GM19397 (cell line): Measurements from ENCODE around the gene XPNPEP3.
A peak's percentile ranks its signal among the peaks of the same experiment; 100 is the strongest.

ENCODE experiments used
- ATAC-seq: cut with Tn5 transposase; IDR thresholded peaks from one replicate; pipeline ENCODE4 v1.9.1; 2021; ENCODE audit warnings: mild to moderate bottlenecking, moderate library complexity; ENCODE audit not compliant: unreplicated experiment

Gene XPNPEP3

DNA sequence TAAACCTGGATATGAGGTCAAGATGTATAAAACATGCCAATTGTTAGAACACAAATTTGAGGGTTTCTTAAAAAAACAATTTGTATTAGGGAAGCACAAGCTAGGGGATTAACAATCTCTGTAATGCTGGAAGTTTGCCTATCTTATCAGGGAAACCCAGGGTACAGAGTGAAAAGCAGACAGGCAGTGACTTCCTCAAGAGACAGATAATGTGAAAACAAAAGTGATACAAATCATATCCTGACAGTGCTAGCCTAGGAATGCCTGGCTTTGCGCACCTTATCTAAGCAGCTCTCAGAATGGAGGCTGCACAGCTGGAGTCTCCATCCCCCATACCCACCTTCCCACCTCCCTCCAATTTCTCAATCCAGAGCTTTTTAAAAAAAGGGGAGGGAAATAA, 71.7 kb downstream of the XPNPEP3 start:
- no peak for ATAC-seq

DNA sequence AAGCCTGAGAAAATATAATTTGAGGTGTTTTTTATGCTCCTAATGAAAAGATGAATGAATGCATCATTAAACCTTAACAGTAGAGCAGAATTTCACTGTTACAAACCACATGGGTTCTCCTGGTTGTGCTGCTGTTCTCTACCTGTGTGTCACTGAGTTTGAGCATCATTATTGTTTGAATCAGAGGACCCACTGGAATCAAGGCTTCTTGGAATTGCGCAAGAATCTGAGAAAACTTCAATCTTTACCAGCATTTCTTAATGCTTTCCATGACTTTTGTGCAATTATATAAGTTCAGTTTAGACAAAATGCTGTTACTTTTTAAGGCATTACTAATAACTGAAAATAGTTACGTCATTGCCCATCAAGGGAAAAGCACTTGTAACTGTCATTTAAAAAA, 75.4 kb downstream of the XPNPEP3 start:
- no peak for ATAC-seq

DNA sequence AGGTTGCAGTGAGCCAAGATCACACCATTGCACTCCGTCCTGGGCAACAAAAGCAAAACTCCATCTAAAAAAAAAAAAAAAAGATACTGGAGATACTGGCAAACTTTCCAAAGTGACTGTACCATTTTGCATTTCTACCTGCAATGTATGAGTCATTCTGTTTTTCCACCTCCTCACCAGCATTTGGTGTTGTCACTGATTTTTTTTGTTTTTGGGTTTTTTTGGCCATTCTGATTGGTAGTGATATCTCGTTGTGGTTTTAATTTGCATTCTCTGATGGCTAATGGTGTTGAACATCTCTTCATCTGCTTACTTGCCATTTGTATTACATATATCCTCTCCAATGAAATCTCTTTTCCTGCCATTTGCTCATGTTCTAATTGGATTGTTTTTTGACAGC, 82.3 kb downstream of the XPNPEP3 start:
- no peak for ATAC-seq

- ATAC-seq, result peak; percentile 79
Observed at GRCh38 chr22:40950962-40951794, 94.2 kb downstream of the XPNPEP3 start, which contains the start of gene RBX1. Gene RBX1, plus strand, starts transcription at chr22:40951378. Its CDS starts 21 bp downstream, at chr22:40951399.

- ATAC-seq, result no peak
Observed at GRCh38 chr22:40951795-40952605, 95.1 kb downstream of the XPNPEP3 start.

- no peak for ATAC-seq
Observed at GRCh38 chr22:40953471-40953870, 96.5 kb downstream of the XPNPEP3 start.

DNA sequence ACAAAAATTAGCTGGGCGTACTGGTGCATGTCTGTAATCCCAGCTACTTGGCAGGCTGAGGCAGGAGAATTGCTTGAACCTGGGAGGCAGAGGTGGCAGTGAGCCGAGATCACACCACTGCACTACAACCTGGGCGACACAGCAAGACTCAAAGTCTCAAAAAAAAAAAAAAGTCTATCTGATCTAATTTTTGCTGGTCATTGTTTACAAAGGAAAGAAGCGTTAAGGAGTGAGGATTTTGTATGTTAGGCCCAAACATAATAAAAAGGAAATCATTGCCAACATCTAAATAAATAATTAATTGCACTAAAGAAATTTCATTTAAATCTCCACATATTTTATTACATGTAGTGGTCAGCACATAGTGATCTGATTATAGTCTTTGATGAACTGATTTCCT, 97.2 kb downstream of the XPNPEP3 start:
- ATAC-seq, result no peak

DNA sequence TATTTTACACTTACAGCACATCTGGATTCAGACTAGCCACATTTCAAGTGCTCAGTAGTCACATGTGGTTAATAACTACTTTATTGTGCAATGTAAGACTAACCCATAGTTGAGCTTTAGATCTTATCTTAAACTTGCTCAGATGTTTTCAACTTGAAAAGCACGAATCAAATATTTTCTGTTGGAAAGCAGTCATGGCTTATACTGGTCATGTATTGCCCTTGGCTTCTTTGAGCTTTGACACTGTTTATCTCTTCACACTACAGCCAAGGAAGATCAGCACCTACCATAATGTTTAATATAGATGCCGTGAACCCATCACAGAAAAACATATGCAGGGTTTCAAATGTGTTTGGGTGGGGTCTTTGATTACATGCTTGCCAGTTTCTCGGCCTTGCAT, 98.6 kb downstream of the XPNPEP3 start:
- no peak for ATAC-seq

DNA sequence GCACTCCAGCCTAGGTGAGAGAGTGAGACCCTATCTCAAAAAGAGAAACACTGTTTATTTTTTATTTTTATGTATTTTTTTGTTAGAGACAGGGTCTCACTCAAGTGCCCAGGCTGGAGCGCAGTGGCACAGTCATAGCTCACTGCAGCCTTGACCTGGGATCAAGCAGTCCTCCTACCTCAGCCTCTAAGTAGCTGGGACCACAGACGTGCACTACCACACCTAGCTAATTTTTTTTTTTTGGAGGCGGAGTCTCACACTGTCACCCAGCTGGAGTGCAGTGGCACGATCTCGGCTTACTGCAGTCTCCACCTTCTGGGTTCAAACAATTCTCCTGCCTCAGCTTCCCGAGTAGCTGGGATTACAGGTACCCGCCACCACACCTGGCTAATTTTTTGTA, 100.7 kb downstream of the XPNPEP3 start:
- ATAC-seq, result no peak

- ATAC-seq, result no peak
Observed at GRCh38 chr22:40958299-40958698, 101.4 kb downstream of the XPNPEP3 start.

DNA sequence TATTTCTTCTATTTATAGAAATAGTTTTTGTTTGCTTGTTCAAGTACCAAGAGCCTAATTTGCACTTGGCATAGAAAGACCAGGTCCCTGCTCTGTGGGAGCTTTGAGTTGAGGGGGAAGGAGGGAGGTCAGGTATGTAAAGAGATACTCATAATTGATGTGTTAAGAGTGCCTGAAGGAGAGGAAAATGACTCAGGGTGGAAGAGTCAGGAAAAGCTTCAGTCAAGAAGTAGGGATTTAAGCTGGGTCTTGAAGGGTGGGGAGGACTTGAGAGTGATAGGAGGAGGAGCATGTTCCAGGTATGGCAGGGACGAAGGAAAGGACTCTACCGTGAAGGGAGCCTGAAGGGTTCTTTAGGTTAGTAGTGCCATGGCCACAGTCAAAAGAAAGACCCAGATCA, 103.2 kb downstream of the XPNPEP3 start:
- ATAC-seq, result no peak

GRCh38 chr22:40965936-40966725, 109.2 kb downstream of the XPNPEP3 start:
- no peak for ATAC-seq

GRCh38 chr22:40966726-40967085, 109.8 kb downstream of the XPNPEP3 start:
- ATAC-seq, result no peak

DNA sequence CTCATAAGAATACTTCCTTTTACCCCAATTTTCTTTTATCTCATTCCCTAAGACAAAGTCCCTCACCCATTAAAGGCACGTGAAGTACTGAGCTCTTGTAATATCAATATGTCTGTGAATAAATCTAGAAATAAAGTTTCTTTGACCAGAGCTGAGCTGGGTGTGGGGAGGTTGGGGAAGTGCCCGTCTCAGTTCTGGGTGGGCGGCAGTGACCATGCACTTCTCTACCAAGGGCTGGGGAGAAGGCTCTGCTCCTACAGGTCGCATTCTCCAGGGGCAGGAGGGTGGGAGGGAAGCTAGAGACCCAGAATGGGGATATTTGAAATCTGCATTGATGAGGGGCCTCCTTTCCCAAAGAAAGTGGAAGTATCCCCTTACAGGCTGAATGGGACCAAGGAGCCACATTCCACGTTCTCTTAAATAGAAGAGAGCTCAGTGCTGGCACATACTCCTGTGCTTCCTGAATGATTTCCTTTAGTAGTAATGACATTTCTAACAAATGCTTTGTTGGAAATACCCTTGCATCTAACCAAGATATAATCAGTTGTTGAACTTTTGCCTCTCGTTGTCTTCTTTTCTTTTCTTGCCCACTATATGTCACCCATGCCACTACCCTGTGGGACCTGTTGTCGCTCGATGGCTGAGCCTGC, 110.3 kb downstream of the XPNPEP3 start:
- no peak for ATAC-seq

- ATAC-seq, result no peak
Observed at GRCh38 chr22:40972587-40972986, 115.6 kb downstream of the XPNPEP3 start.

GRCh38 chr22:40973144-40973543, 116.2 kb downstream of the XPNPEP3 start:
- no peak for ATAC-seq

GRCh38 chr22:40975366-40975765, 118.4 kb downstream of the XPNPEP3 start:
- no peak for ATAC-seq

GRCh38 chr22:40976866-40977700, 120.1 kb downstream of the XPNPEP3 start:
- no peak for ATAC-seq

GRCh38 chr22:40979198-40979597, 122.2 kb downstream of the XPNPEP3 start:
- ATAC-seq, result no peak

DNA sequence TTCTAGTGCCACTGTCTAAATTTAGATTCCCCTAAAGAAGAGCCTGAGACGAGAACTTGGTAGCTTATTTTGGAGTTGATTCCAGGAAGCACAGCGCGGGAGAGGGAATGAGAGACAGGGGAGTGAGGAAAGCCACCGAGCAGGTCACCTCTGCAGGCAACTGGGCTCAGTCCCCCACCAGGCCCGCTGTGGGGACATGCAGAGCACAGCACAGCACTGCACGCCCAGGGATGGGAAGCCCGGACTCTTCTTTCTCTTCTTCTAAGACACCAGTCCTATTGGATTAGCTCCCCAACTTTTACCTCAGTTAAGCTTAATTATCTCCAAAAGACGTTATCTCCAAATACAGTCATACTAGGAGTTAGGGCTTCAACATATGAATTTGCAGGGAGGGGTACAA, 122.9 kb downstream of the XPNPEP3 start:
- no peak for ATAC-seq
